Measurements from ENCODE around the gene MMP8. TPM values are rescaled to one million over a fixed set of nuclear protein-coding genes. Genes with fewer than 3 reads are reported as not detected.

MMP8 gene
- total RNA-seq, 1 experiment from 2014 or later: not detected

GRCh38 chr11:102669664-102670063 lies 55.1 kb downstream of the MMP8 start:
- Histone ChIP-seq H3K79me1 (ENCODE audit: insufficient read depth, low read depth, low read length, poor library complexity, severe bottlenecking) (no peaks in the 10 kb centered on the region), H3K79me2 (ENCODE audit: insufficient read depth, low read length) (no peaks in the 10 kb centered on the region), H3K23me2 (ENCODE audit: insufficient read length, low read depth, low read length, poor library complexity, severe bottlenecking) (no peaks in the 10 kb centered on the region), H3K4me2 (ENCODE audit: insufficient read depth, insufficient read length, low read length) (no peak overlapping the region), H2BK5ac (ENCODE audit: insufficient read length, low read length) (no peak overlapping the region), H2AK5ac (ENCODE audit: insufficient read length, low read length) (no peak overlapping the region), H2BK120ac (ENCODE audit: low read depth, low read length, poor library complexity, severe bottlenecking) (no peak overlapping the region), H2BK12ac (ENCODE audit: insufficient read length, low read depth, low read length) (no peak overlapping the region), H3K27me3 (ENCODE audit: insufficient read depth, low read length) (no peaks in the 10 kb centered on the region), H4K91ac (ENCODE audit: insufficient read length, low read depth, low read length) (no peak overlapping the region), H2BK15ac (ENCODE audit: low read depth, low read length) (no peak overlapping the region), H3K18ac (ENCODE audit: insufficient read length, low read depth, low read length) (no peak overlapping the region), H3K27ac (ENCODE audit: insufficient read length, low read depth, low read length) (no peak overlapping the region), H3K23ac (ENCODE audit: insufficient read length, low read depth, low read length) (no peak overlapping the region), H4K5ac (ENCODE audit: insufficient read length, low read depth, low read length) (no peak overlapping the region), H3T11ph (ENCODE audit: low read length) (no peak overlapping the region), H4K20me1 (ENCODE audit: control insufficient read depth, insufficient read depth, insufficient read length) (no peaks in the 10 kb centered on the region), H3K56ac (ENCODE audit: insufficient read length, low read depth, low read length) (no peak overlapping the region), H3K4ac (ENCODE audit: low read depth, low read length) (no peak overlapping the region), H3K14ac (ENCODE audit: insufficient read depth, low read length) (no peak overlapping the region), H2BK20ac (ENCODE audit: low read depth, low read length, poor library complexity, severe bottlenecking) (no peak overlapping the region), H2AFZ (ENCODE audit: low read length) (no peak overlapping the region), H3K4me1 (ENCODE audit: insufficient read depth, low read length) (no peaks in the 10 kb centered on the region), H4K8ac (replicated peaks; ENCODE audit: insufficient read length, low read depth, low read length) (no peak overlapping the region), H3K9me3 (ENCODE audit: control insufficient read depth, low read depth, low read length) (no peaks in the 10 kb centered on the region), H3K9ac (ENCODE audit: extremely low read depth, insufficient read length, low read length) (no peak overlapping the region)
- WGBS (ENCODE audit: extremely low coverage, insufficient read length, low lambda C conversion rate): no CpG with 5 or more reads among the region's 3 CpGs
- DNase-seq: no peak
- Mint-ChIP-seq H3K9me3 (no peaks in the 10 kb centered on the region), H3K4me3 (no peak overlapping the region), H3K27me3 (ENCODE audit: low read depth) (no peaks in the 10 kb centered on the region), H3K4me1 (peaks cover 7 to 13% of the 10 kb centered on the region in 2 experiments), H3K27ac (no peak overlapping the region), H3K36me3 (ENCODE audit: insufficient read depth in 1 of 3, low read depth in 3 of 3) (no peaks in the 10 kb centered on the region)
- TF ChIP-seq CTCF (conservative IDR thresholded peaks at IDR 0.05): no peak
